GM18951 (cell line): ENCODE measurements around the gene PSAT1.

Experiments used
- POLR2A ChIP-seq: IDR thresholded peaks from 4 replicates; pipeline ENCODE4 v1.6.1; 2011; ENCODE audit warnings: mild to moderate bottlenecking; ENCODE audit not compliant: insufficient read length, insufficient read depth; ENCODE audit errors: extremely low read depth
- in situ Hi-C: fragments of 300-500 bp; cut with MboI; formaldehyde crosslinking; loops from one replicate; pipeline ENCODE4 v1.12.0; 2022; ENCODE audit warnings: low sequenced_read_pairs, mixed read lengths, inconsistent platforms; ENCODE audit not compliant: unreplicated experiment

Gene PSAT1

GRCh38 chr9:78296893-78297671 is at the start of gene PSAT1:
TSS of gene PSAT1 (plus strand) at chr9:78297125. CDS start at chr9:78297211, 86 bp downstream.
- TF ChIP-seq POLR2A: peak; percentile 70
- in situ Hi-C loops: no loop called here

DNA sequence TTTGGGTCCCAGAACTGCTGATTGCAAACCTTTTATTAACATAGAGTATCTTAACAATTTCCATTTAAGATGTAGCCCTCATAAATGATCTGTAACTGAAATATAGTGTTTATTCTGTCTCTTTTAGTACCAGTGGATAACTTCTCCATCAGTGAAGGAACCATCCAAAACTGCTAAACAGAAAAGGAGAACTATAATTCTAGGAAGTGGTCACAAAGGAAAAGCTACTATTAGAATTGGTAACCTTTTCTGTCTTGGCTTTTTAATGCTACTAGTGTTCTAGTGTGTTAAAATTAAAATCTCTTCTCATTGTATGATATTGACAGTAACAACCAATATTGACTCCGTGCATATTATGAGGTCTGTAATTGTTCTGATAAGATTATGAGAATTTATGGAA is 48.3 kb upstream of the PSAT1 start:
- in situ Hi-C loops: no loop called here
- TF ChIP-seq POLR2A: no peak

GRCh38 chr9:78249542-78249941 is 47.4 kb upstream of the PSAT1 start:
- no peak for TF ChIP-seq POLR2A
- in situ Hi-C loops: no loop called here

DNA sequence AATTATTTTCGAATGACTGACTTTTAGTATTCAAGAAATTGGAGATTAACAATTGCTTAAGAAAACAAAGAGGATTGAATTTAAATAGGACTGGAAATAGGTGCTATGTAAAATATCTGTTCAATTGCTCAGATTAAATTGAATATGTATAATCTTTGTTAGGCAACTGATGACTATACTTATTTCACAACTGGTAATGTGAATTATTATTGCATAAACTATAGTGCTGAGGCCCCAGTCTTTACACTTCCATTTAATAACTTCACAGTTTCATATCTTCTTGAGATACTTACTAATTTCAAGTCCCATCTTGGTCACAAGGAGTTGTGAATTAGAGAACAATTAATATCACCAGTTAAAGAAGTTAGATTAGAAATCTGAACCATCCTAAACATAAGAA is 44.3 kb upstream of the PSAT1 start:
- no peak for TF ChIP-seq POLR2A
- in situ Hi-C loops: no loop called here

GRCh38 chr9:78253285-78253684 is 43.6 kb upstream of the PSAT1 start:
- in situ Hi-C loops: no loop called here

DNA sequence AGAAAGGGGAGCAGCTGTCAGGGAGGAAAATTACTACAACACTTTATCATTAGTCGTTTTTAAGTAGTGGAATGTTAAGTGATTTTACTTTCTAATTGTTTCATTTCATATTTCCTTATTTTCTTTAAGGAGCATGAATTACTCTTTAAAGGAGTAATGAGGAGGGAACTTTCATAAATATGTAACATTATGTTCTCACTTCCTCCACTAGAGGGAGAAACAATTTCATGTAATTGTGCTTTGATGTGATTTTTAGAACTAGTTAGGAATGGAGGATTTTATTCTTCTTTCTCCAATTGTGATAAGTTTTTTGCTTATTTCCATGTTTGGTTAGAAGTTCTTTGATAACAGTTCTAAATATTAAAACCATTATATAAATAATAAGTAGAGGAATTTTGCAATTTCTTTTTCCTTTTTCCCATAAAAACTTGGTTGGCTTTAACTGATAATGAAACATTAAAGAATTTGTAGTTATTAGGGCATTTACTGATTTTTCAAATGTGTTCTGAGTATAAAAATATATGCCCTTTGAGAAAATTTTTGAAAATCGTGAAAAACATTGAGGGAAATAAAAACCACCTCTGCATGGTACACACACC is 35.4 kb upstream of the PSAT1 start:
- no peak for TF ChIP-seq POLR2A
- in situ Hi-C loops: no loop called here

More at GRCh38 chr9:78253285-78253684, 43.6 kb upstream of the PSAT1 start:
- TF ChIP-seq POLR2A: no peak

DNA sequence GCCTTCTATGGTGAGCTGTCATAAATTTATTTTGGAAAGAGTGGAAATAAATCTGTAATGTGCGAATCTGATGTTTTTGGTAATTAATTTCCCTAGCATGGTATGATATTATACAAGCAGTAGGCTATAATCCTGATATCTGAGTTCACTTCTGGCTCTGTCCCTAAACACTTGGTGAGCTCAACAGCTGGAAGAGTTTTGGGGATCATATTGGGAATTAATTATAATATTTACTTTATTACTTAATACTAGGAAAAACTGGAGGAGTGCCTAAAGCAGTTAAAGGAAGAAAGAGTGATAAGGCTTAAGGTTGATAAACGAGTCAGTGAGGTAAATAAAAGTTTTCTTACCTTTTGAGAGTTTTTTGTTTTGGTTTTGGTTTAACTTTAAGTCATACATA is 34.3 kb upstream of the PSAT1 start:
- in situ Hi-C loops: no loop called here
- TF ChIP-seq POLR2A: no peak

DNA sequence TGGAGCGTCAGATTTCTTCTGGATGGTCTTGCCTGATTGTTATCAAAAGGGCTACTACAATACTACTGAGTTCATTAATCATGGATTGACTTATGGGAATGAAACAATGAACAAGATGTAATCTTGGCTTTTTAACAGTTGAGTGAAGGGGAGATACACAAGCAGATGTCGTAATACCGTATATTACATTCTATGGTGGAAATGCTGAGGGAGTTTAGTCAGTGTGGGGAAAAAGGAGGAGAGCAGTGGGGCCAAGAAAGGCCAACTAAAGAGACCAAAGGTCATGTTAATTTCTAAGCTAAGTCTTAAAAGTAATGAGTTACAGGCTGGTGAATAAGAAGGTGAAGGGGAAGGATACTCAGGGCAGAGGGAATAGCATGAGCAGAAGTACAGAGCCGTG is 29.0 kb upstream of the PSAT1 start:
- in situ Hi-C loops: no loop called here
- TF ChIP-seq POLR2A: no peak

DNA sequence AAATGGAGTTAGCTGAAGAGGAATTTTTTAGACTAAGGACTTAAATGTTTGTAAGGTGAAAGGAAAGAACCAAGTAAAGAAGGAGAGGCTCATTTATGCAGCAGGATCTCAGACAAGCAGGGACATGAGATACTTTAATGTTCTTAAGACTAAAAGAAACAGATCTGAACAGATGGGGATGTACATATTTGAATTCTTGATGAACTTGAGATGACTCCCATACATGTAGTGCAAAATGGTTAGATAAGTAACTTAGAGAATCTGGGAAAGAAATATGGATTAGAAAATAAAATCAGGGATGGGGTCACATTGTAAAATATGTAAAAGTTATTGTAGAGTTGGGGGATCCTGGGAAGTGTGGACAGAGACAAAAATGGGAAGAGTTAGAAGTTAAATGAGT is 27.1 kb upstream of the PSAT1 start:
- in situ Hi-C loops: no loop called here
- no peak for TF ChIP-seq POLR2A

DNA sequence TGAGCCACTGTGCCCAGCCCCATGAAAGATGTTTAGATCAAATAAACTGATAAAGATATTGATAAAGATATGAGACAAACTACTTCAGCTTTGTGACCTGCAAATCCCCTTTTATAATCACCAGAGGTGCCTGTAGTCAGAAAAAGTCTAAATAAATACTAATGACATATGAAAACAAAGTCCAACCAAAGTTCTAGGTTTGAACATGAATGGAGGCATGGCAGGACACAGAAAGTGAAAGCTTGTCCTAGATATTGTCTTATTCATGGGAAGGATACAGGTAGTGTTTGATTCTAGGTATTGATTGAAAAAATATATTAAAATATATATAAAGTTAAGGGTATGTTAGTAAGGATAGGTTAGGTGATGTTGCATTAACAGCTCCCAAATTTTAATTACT is 24.6 kb upstream of the PSAT1 start:
- TF ChIP-seq POLR2A: no peak
- in situ Hi-C loops: no loop called here

- no peak for TF ChIP-seq POLR2A
- in situ Hi-C loops: no loop called here
Measured at GRCh38 chr9:78273761-78274160, 23.2 kb upstream of the PSAT1 start.

DNA sequence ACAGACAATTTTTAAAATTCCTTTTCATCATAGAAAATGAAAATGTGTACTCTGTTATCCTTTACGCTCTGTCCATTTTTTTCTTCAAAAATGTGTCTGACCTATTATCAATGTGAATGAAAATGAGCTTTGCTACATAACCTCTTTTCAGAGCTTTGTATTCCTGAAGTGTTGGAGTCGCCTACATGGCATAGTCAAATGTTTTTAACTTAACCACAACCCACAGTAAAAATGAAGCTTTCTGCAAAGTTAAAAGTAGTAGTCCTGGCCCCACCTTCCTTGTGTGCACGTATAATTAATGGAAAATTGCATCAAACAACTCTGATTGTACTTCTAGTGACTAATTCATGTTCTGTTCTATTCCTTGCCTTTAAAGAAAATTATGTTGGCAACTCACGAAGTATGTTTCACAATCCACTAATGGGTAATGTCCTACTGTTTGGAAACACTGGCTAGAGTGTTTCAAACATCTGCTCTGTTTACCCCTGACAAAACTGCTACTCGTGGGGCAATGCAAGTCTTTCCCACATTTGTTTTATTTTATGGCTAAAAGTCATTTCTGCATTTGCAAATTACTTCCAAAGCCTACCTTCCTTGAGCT is 18.6 kb upstream of the PSAT1 start:
- no peak for TF ChIP-seq POLR2A
- in situ Hi-C loops: no loop called here

DNA sequence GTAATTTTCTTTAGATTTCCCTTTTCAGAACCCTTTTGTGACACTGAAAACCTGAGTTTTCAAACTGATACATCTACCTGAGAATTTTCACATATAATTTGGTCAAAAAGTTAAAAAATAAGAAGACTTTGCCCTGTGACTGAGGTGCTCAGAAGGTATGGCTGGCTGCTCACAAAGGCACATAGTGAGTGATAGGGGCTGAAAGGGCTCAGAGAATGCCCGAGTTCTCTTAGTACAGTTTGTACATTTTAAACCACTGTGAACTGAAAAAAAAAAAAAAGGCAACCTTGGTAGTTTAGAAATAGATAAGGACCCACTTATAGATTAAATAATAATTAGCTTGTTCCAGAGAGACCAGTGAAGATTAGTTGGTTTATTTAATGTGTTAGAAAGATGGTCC is 18.1 kb upstream of the PSAT1 start:
- in situ Hi-C loops: no loop called here
- no peak for TF ChIP-seq POLR2A
